Measurements from ENCODE around the gene SRBD1.

SRBD1 gene

GRCh38 chr2:45469314-45470099, 141.6 kb downstream of the SRBD1 start:
- DNase-seq (ENCODE audit: low read depth), result no peak

GRCh38 chr2:45468279-45468678, 142.8 kb downstream of the SRBD1 start:
- DNase-seq (ENCODE audit: low read depth), result no peak

GRCh38 chr2:45466053-45466452, 145.0 kb downstream of the SRBD1 start:
- no peak for DNase-seq (ENCODE audit: low read depth)

- DNase-seq (ENCODE audit: low read depth), result no peak
Measured at GRCh38 chr2:45460825-45461224, 150.2 kb downstream of the SRBD1 start.

GRCh38 chr2:45459860-45460259, 151.2 kb downstream of the SRBD1 start:
- no peak for DNase-seq (ENCODE audit: low read depth)

- DNase-seq (ENCODE audit: low read depth), result no peak
Measured at GRCh38 chr2:45458909-45459563, 152.0 kb downstream of the SRBD1 start.

GRCh38 chr2:45457211-45457945, 153.7 kb downstream of the SRBD1 start:
- no peak for DNase-seq (ENCODE audit: low read depth)

GRCh38 chr2:45452866-45453265, 158.2 kb downstream of the SRBD1 start:
- no peak for DNase-seq (ENCODE audit: low read depth)

GRCh38 chr2:45450634-45451033, 160.4 kb downstream of the SRBD1 start:
- DNase-seq (ENCODE audit: low read depth), result no peak

- no peak for DNase-seq (ENCODE audit: low read depth)
Measured at GRCh38 chr2:45448217-45448616, 162.8 kb downstream of the SRBD1 start.

GRCh38 chr2:45446016-45446415, 165.1 kb downstream of the SRBD1 start:
- no peak for DNase-seq (ENCODE audit: low read depth)

GRCh38 chr2:45445037-45445436, 166.0 kb downstream of the SRBD1 start:
- no peak for DNase-seq (ENCODE audit: low read depth)

- DNase-seq (ENCODE audit: low read depth), result no peak
Measured at GRCh38 chr2:45443012-45443411, 168.1 kb downstream of the SRBD1 start.

- no peak for DNase-seq (ENCODE audit: low read depth)
Measured at GRCh38 chr2:45442026-45442425, 169.0 kb downstream of the SRBD1 start.

GRCh38 chr2:45441571-45441970, 169.5 kb downstream of the SRBD1 start:
- no peak for DNase-seq (ENCODE audit: low read depth)

- no peak for DNase-seq (ENCODE audit: low read depth)
Measured at GRCh38 chr2:45439788-45440773, 171.0 kb downstream of the SRBD1 start.

- no peak for DNase-seq (ENCODE audit: low read depth)
Measured at GRCh38 chr2:45438872-45439665, 172.0 kb downstream of the SRBD1 start.

GRCh38 chr2:45436456-45436855, 174.6 kb downstream of the SRBD1 start:
- no peak for DNase-seq (ENCODE audit: low read depth)

- DNase-seq (ENCODE audit: low read depth), result no peak
Measured at GRCh38 chr2:45435316-45435715, 175.8 kb downstream of the SRBD1 start.

GRCh38 chr2:45433363-45433762, 177.7 kb downstream of the SRBD1 start:
- no peak for DNase-seq (ENCODE audit: low read depth)

GRCh38 chr2:45432406-45432805, 178.7 kb downstream of the SRBD1 start:
- DNase-seq (ENCODE audit: low read depth), result no peak

Data from activated T-helper 9 cell treated with anti-CD3 and anti-CD28 coated beads, Interleukin-2, amount 50 U/mL, for 16 hours (primary cell).